MM.1S (cell line): ENCODE data around the gene MFSD11.

Source experiments
- DNase-seq: peaks from one replicate; pipeline ENCODE4 v3.0.0-alpha.2; 2015
- H2AFZ ChIP-seq: fragments of 300-600 bp; sonication (generic); 2 replicates; pipeline ENCODE4 v1.6.0; 2016; ENCODE audit warnings: antibody characterized with exemption, low read length
- H3F3A ChIP-seq: fragments of 300-600 bp; sonication (generic); 2 replicates; pipeline ENCODE4 v1.6.1; 2016; ENCODE audit warnings: mild to moderate bottlenecking, antibody characterized with exemption, low read length, moderate library complexity, mixed read lengths; ENCODE audit not compliant: insufficient read depth
- H3K27ac ChIP-seq: fragments of 300-600 bp; sonication (generic); 2 replicates; pipeline ENCODE4 v1.5.1; 2016; ENCODE audit warnings: mild to moderate bottlenecking, low read length
- H3K27me3 ChIP-seq: fragments of 300-600 bp; sonication (generic); replicated peaks from 2 replicates; pipeline ENCODE4 v1.6.0; 2016; ENCODE audit warnings: low read length; ENCODE audit not compliant: insufficient read depth
- H3K36me3 ChIP-seq: fragments of 300-600 bp; sonication (generic); replicated peaks from 2 replicates; pipeline ENCODE4 v1.6.1; 2016; ENCODE audit warnings: mild to moderate bottlenecking, low read length, mixed read lengths; ENCODE audit not compliant: insufficient read depth
- H3K4me1 ChIP-seq: fragments of 300-600 bp; sonication (generic); 2 replicates; pipeline ENCODE4 v1.6.1; 2016; ENCODE audit warnings: low read length, mixed read lengths
- H3K4me2 ChIP-seq: fragments of 300-600 bp; sonication (generic); 2 replicates; pipeline ENCODE4 v1.6.0; 2016; ENCODE audit warnings: low read depth, low read length
- H3K4me3 ChIP-seq: fragments of 300-600 bp; sonication (generic); 2 replicates; pipeline ENCODE4 v1.5.1; 2016; ENCODE audit warnings: low read length, mixed read lengths
- H3K79me2 ChIP-seq: fragments of 300-600 bp; sonication (generic); 2 replicates; pipeline ENCODE4 v1.6.1; 2016; ENCODE audit warnings: mixed run types, low read length, mixed read lengths
- H3K9ac ChIP-seq: fragments of 300-600 bp; sonication (generic); 2 replicates; pipeline ENCODE4 v1.6.1; 2016; ENCODE audit warnings: low read length, mixed read lengths
- H3K9me2 ChIP-seq: fragments of 300-600 bp; sonication (generic); replicated peaks from 2 replicates; pipeline ENCODE4 v1.6.1; 2016; ENCODE audit warnings: mild to moderate bottlenecking, low read length, mixed read lengths; ENCODE audit not compliant: insufficient read depth
- H3K9me3 ChIP-seq: fragments of 300-600 bp; sonication (generic); replicated peaks from 2 replicates; pipeline ENCODE4 v1.6.1; 2016; ENCODE audit warnings: mild to moderate bottlenecking, low read length, mixed read lengths; ENCODE audit not compliant: insufficient read depth
- H4K20me1 ChIP-seq: fragments of 300-600 bp; sonication (generic); 2 replicates; pipeline ENCODE4 v1.6.1; 2016; ENCODE audit warnings: mild to moderate bottlenecking, low read length, moderate library complexity, mixed read lengths; ENCODE audit not compliant: insufficient read depth
- EZH2 ChIP-seq: fragments of 300-600 bp; sonication (generic); optimal IDR thresholded peaks from 2 replicates; pipeline ENCODE3; 2017; ENCODE audit warnings: low read depth, mild to moderate bottlenecking, antibody characterized with exemption, low read length, mixed read lengths
- EZH2phosphoT487 ChIP-seq: fragments of 300-600 bp; sonication (generic); IDR thresholded peaks from 2 replicates; pipeline ENCODE4 v1.6.1; 2018; ENCODE audit warnings: antibody characterized with exemption, low read length
- TF ChIP-seq, protein P1 (sequence below): fragments of 300-600 bp; sonication (generic); IDR thresholded peaks from 2 replicates; pipeline ENCODE4 v1.5.1; 2016; ENCODE audit warnings: antibody characterized with exemption, low read length, mixed read lengths

Gene MFSD11

DNA sequence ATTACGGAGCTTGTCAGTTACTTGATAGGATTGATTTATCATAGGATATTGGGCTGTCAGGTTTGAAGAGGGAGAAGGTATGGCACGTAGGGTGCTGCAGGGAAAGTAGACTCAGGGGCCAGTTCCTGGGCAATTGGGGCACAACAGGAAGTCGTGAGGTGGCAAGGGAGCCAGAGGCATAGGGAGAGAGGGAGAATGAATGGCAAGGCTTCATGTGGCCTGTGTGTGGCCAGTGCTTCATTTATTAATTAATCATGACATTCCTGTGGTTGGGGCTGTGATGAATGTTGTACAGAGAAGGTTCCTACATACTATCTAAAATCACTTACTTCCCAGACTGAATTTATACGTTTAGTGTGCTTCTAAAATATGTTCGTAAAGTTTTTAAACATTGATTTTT lies 19.3 kb downstream of the MFSD11 start:
- Histone ChIP-seq H3K4me3 (no peak overlapping the region), H3F3A (no peaks in the 10 kb centered on the region), H3K36me3 (peaks cover 3% of the 10 kb centered on the region; the same call in 1 of the 2 replicates), H3K27ac (no peak overlapping the region), H4K20me1 (no peaks in the 10 kb centered on the region), H3K4me1 (peaks cover 9% of the 10 kb centered on the region), H3K79me2 (no peaks in the 10 kb centered on the region), H3K9me2 (no peaks in the 10 kb centered on the region), H3K4me2 (no peak overlapping the region), H3K27me3 (no peaks in the 10 kb centered on the region), H3K9ac (no peak overlapping the region), H2AFZ (no peak overlapping the region), H3K9me3 (no peaks in the 10 kb centered on the region)
- no peak for DNase-seq
- no peak for TF ChIP-seq EZH2
- TF ChIP-seq, protein P1, sequence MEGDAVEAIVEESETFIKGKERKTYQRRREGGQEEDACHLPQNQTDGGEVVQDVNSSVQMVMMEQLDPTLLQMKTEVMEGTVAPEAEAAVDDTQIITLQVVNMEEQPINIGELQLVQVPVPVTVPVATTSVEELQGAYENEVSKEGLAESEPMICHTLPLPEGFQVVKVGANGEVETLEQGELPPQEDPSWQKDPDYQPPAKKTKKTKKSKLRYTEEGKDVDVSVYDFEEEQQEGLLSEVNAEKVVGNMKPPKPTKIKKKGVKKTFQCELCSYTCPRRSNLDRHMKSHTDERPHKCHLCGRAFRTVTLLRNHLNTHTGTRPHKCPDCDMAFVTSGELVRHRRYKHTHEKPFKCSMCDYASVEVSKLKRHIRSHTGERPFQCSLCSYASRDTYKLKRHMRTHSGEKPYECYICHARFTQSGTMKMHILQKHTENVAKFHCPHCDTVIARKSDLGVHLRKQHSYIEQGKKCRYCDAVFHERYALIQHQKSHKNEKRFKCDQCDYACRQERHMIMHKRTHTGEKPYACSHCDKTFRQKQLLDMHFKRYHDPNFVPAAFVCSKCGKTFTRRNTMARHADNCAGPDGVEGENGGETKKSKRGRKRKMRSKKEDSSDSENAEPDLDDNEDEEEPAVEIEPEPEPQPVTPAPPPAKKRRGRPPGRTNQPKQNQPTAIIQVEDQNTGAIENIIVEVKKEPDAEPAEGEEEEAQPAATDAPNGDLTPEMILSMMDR: no peak
- TF ChIP-seq EZH2phosphoT487: no peak

DNA sequence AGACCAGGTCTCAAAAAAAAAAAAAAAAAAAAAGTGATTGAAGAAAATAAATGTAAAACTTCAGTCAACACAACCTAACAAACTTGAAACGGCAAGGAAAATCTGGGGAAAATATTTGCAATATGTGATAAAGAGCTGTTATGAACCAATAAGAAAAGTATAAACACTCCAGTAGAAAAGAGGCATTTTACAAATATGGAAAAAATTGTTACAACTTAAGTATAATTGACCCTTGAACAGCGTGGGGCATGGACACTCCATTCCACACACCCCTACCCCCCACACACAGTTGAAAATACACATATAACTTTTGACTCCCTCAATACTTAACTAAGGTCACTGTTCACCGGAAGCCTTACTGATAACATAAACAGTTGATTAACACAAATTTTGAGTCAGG lies 20.7 kb downstream of the MFSD11 start:
- TF ChIP-seq EZH2phosphoT487: no peak
- TF ChIP-seq, protein P1: no peak
- TF ChIP-seq EZH2: no peak
- H3K27ac ChIP-seq: no peak overlapping the region
- no peak overlapping the region for H3K4me2 ChIP-seq
- H2AFZ ChIP-seq: no peak overlapping the region
- no peak overlapping the region for H3K4me3 ChIP-seq
- H3K79me2 ChIP-seq: no peaks in the 10 kb centered on the region
- no peak for DNase-seq
- peaks cover 3% of the 10 kb centered on the region; the same call in 1 of the 2 replicates for H3K36me3 ChIP-seq
- H3K9ac ChIP-seq: no peak overlapping the region
- H4K20me1 ChIP-seq: no peaks in the 10 kb centered on the region
- H3K27me3 ChIP-seq: no peaks in the 10 kb centered on the region
- no peaks in the 10 kb centered on the region for H3K9me2 ChIP-seq
- no peaks in the 10 kb centered on the region for H3F3A ChIP-seq
- no peaks in the 10 kb centered on the region for H3K9me3 ChIP-seq
- peaks cover 2% of the 10 kb centered on the region; the same call in 1 of the 2 replicates for H3K4me1 ChIP-seq

DNA sequence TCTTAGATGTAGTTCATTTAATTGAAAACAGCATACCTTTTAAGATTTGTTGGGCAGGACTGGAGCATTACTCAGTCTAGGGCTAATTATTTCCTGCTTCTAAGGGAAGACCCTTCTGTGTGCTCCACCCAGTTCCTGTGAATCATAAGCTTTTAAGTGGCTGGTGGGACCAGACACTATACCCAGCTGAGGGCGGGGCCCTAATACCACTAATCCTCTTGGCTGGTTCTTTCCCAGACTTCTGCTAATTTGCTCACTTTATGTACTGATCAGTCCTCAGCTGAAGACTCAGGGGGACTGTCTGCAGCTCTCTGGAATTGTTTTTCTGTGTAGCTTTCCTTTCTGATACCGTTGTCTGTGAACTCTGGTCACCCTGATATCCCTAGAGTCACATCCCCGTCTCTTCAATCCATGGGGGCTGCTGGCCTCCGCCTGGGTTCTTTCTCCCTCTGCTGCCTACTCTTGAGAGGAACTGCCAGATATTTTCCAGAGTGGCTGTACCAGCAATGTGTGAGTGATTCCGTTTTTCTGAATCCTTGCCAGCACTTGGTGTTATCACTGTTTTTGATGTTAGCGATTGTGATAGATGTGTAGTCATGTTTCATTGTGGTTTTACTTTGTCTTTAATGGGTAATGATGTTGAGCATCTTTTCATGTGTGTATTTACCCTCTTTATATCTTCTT lies 35.1 kb downstream of the MFSD11 start:
- H3K27ac ChIP-seq: no peak overlapping the region

More for the DNA sequence above, 35.1 kb downstream of the MFSD11 start:
- Histone ChIP-seq H3K79me2 (no peaks in the 10 kb centered on the region), H3K4me1 (peaks cover 6% of the 10 kb centered on the region), H3K9ac (no peak overlapping the region), H3K36me3 (no peaks in the 10 kb centered on the region; the same call in 1 of the 2 replicates), H3K27me3 (no peaks in the 10 kb centered on the region), H3F3A (0 out of 2 replicates have a peak, but pooled peaks cover 5% of the 10 kb centered on the region), H2AFZ (no peak overlapping the region), H3K4me2 (no peak overlapping the region), H3K9me2 (no peaks in the 10 kb centered on the region), H3K4me3 (no peak overlapping the region), H3K9me3 (no peaks in the 10 kb centered on the region), H4K20me1 (no peaks in the 10 kb centered on the region)
- TF ChIP-seq EZH2phosphoT487 (no peak), EZH2 (no peak)
- TF ChIP-seq, protein P1: no peak
- DNase-seq: no peak
